Breast epithelium (tissue), 3 donors: ENCODE results near the gene SETD7.

Experiments
- CTCF ChIP-seq, 3 donors: fragments of 450-650 bp; IDR thresholded peaks; one replicate each; pipeline ENCODE4 v1.5.1; 2016 to 2017; ENCODE audit warnings: antibody characterized with exemption in 3 of 3, mild to moderate bottlenecking in 3 of 3, moderate library complexity in 3 of 3
- POLR2A ChIP-seq: fragments of 450-650 bp; IDR thresholded peaks from one replicate; pipeline ENCODE4 v1.6.1; 2016; ENCODE audit warnings: antibody characterized with exemption, mild to moderate bottlenecking, moderate library complexity

- TF ChIP-seq CTCF (IDR thresholded peaks at IDR 0.05), result no peak
- no peak for TF ChIP-seq POLR2A
Observed at GRCh38 chr4:139457318-139457717, 98.7 kb downstream of the SETD7 start.
